Panc1 (cell line): ENCODE results near the gene TRPM1.

Source experiments
- POLR2AphosphoS5 ChIP-seq: IDR thresholded peaks from 2 replicates; pipeline ENCODE4 v1.6.1; 2012; ENCODE audit warnings: mild to moderate bottlenecking, low read depth, low read length, moderate library complexity
- SIN3A ChIP-seq: IDR thresholded peaks from 2 replicates; pipeline ENCODE4 v1.6.1; 2012; ENCODE audit warnings: low read depth, mild to moderate bottlenecking, low read length, moderate library complexity, borderline replicate concordance; ENCODE audit not compliant: insufficient read depth
- TCF7L2 ChIP-seq: IDR thresholded peaks from 2 replicates; pipeline ENCODE4 v1.6.1; 2011; ENCODE audit warnings: mild to moderate bottlenecking, low read depth, low read length, inconsistent platforms
- TF ChIP-seq, protein P1 (sequence below): fragments of 450-650 bp; IDR thresholded peaks from 2 replicates; pipeline ENCODE4 v1.5.1; 2017; ENCODE audit warnings: mild to moderate bottlenecking
- TF ChIP-seq, protein P2 (sequence below), 2 experiments: IDR thresholded peaks; 2 replicates each; pipeline ENCODE4 v1.6.1; 2011 to 2012; ENCODE audit warnings: low read depth in 2 of 2, control low read depth in 1 of 2, low read length in 1 of 2, mild to moderate bottlenecking in 1 of 2, moderate library complexity in 1 of 2; ENCODE audit not compliant: insufficient read depth in 1 of 2

DNA sequence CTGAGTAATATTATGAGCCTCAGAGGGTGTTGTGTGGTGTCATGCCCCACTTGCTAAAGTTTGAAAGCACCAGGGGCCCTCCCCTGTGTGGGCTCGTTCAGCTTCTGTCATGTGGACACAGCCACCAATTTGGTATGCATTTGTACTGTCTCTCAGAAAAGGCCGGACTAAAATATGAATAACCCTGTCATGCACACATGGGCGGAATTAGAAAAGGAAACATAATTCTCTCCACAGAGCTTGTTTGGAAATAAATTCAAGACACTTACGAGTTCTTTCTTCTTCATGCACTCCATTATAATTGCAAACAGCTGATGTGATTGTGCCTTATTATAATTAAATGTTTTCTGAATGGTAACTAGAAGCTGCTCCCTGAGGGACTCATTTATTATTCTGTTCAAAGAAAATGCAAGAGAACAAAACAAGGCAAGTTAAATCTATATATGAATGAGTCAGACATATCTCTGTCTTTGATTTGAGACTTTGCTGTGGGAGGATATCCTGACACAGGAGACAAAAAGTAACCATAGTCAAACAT, 39.1 kb downstream of the TRPM1 start:
- TF ChIP-seq, protein P1, sequence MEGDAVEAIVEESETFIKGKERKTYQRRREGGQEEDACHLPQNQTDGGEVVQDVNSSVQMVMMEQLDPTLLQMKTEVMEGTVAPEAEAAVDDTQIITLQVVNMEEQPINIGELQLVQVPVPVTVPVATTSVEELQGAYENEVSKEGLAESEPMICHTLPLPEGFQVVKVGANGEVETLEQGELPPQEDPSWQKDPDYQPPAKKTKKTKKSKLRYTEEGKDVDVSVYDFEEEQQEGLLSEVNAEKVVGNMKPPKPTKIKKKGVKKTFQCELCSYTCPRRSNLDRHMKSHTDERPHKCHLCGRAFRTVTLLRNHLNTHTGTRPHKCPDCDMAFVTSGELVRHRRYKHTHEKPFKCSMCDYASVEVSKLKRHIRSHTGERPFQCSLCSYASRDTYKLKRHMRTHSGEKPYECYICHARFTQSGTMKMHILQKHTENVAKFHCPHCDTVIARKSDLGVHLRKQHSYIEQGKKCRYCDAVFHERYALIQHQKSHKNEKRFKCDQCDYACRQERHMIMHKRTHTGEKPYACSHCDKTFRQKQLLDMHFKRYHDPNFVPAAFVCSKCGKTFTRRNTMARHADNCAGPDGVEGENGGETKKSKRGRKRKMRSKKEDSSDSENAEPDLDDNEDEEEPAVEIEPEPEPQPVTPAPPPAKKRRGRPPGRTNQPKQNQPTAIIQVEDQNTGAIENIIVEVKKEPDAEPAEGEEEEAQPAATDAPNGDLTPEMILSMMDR = no peak
- no peak for TF ChIP-seq SIN3A
- TF ChIP-seq, protein P2, sequence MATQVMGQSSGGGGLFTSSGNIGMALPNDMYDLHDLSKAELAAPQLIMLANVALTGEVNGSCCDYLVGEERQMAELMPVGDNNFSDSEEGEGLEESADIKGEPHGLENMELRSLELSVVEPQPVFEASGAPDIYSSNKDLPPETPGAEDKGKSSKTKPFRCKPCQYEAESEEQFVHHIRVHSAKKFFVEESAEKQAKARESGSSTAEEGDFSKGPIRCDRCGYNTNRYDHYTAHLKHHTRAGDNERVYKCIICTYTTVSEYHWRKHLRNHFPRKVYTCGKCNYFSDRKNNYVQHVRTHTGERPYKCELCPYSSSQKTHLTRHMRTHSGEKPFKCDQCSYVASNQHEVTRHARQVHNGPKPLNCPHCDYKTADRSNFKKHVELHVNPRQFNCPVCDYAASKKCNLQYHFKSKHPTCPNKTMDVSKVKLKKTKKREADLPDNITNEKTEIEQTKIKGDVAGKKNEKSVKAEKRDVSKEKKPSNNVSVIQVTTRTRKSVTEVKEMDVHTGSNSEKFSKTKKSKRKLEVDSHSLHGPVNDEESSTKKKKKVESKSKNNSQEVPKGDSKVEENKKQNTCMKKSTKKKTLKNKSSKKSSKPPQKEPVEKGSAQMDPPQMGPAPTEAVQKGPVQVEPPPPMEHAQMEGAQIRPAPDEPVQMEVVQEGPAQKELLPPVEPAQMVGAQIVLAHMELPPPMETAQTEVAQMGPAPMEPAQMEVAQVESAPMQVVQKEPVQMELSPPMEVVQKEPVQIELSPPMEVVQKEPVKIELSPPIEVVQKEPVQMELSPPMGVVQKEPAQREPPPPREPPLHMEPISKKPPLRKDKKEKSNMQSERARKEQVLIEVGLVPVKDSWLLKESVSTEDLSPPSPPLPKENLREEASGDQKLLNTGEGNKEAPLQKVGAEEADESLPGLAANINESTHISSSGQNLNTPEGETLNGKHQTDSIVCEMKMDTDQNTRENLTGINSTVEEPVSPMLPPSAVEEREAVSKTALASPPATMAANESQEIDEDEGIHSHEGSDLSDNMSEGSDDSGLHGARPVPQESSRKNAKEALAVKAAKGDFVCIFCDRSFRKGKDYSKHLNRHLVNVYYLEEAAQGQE (IDR thresholded peaks at IDR 0.05; ENCODE audit: insufficient read depth in 1 of 2, low read depth in 2 of 2, low read length in 1 of 2) = no peak
- no peak for TF ChIP-seq POLR2AphosphoS5
- no peak for TF ChIP-seq TCF7L2
